Stimulated activated CD8-positive, alpha-beta memory T cell treated with anti-CD3 and anti-CD28 coated beads, Interleukin-15, amount 100 ng/mL, for 48 hours (primary cell): Measurements from ENCODE around the gene TNFRSF12A.
A peak's percentile ranks its signal among the peaks of the same experiment; 100 is the strongest.

Source experiments
- DNase-seq, 2 donors: peaks; one replicate each; pipeline ENCODE4 v3.0.0-alpha.2; 2020; ENCODE audit warnings: low read depth in 2 of 2

Gene TNFRSF12A, protein sequence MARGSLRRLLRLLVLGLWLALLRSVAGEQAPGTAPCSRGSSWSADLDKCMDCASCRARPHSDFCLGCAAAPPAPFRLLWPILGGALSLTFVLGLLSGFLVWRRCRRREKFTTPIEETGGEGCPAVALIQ

DNA sequence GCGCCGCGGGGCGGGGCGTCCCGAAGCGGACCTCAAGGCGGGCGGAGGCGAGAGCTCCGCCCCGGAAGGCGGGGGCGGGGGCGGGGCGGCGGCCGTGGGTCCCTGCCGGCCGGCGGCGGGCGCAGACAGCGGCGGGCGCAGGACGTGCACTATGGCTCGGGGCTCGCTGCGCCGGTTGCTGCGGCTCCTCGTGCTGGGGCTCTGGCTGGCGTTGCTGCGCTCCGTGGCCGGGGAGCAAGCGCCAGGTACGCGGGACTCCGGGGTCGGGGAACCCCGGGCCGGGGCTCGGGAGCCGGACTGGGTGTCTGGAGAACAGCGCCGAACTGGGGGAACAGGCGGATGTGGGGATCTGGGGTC, at the start of gene TNFRSF12A:
TSS of gene TNFRSF12A (plus strand) at position 122 of the 357 bp plus-strand sequence. CDS start at position 152, 30 bp downstream.
- peak; percentile 63 to 73 for DNase-seq

DNA sequence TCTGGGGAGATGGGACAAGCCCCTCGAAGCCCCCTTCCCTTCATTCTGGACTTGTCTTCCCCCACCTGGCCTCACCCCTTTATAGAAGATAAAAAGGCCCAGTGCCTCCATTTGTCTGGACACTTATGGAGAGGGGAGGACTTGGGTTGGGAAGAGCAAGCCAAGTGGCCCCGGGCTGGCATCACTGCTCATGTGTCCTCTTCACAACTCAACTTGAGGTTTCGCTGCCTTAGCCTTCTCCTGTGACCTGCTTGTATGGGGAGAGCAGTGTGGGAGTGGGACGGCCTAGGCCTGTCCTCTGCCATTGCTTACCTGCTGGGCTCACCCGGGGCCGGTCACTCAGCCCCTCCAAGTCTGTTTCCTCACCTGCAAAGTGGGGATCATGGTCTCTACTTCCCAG, 49.6 kb upstream of the TNFRSF12A start:
- no peak for DNase-seq

DNA sequence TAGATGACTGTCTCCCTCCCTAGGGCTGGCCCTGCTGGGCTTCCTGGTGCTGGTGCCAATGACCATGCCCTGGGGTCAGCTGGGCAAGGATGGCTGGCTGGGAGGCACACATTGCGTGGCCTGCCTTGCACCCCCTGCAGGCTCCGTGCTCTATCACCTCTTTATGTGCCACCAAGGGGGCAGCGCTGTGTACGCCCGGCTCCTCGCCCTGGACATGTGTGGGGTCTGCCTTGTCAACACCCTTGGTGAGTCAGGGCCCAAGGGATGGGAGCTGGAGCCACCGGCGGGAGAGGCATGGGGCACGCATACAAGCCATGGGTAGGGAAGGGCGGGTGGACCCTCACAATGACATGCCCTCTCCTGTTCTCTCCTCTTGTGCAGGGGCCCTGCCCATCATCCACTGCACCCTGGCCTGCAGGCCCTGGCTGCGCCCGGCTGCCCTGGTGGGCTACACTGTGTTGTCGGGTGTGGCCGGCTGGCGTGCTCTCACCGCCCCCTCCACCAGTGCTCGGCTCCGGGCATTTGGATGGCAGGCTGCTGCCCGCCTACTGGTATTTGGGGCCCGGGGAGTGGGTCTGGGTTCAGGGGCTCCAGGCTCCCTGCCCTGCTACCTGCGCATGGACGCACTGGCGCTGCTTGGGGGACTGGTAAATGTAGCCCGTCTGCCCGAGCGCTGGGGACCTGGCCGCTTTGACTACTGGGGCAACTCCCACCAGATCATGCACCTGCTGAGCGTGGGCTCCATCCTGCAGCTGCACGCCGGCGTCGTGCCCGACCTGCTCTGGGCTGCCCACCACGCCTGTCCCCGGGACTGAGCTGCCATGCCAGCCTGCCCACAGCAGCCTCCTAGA, 48.8 kb upstream of the TNFRSF12A start:
- no peak for DNase-seq

DNA sequence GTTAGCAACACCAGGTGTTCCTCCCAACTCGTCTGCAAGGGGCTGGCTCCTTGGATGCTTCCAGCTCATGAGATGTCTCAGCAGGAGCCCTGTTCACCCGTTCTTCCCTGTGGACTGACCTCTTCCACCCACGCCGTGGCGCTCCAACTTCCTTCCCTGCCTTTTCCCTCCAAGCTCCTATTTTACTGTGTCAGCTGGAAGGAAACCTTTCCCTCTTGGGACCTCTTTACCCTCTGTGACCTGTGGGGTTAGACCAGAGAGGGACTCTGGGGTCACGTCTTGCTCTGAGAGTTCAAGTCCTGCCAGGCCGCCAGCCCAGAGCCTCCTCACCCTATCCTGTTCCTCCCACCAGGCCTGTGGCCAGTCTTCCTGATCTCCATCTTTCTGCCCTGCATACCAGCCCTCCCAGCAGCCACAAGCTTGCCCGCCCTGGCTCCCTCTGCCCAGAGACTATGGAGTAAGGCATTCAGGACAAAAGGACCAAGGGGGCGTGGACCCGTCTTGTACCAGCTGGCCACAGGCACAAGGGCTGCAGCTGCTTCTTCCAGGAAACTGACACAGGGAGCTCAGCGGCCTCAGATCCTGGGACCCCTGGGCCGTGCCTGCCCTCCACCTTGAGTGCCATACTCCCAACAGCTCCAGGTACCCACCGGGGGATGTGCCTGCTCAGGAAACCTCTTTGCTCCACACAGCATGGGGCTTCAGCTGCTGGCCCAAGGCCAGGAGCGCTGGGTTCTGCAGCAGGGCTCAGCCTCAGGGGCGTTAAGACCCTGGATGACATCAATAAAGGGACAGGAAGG, 48.0 kb upstream of the TNFRSF12A start:
- DNase-seq: no peak

DNA sequence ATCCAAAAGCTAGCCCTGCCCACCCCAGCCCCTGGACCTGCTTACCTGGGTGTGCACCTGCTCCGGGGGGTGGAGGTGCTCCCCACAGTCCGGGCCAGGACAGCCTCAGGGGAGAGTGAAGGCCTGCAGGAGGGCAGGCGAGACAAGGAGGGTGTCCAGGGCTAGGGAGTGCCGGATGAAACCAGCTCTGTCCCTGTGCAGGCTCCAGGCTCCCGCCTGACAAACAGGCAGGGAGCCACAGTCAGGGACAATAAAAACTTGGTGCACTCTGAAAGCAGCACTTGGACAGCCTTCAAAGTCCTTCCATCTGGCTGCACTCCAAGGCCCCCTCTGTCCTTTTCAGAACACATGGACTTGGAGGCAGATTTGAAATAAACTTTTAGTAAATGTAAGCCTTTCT, 47.1 kb upstream of the TNFRSF12A start:
- DNase-seq: no peak

DNA sequence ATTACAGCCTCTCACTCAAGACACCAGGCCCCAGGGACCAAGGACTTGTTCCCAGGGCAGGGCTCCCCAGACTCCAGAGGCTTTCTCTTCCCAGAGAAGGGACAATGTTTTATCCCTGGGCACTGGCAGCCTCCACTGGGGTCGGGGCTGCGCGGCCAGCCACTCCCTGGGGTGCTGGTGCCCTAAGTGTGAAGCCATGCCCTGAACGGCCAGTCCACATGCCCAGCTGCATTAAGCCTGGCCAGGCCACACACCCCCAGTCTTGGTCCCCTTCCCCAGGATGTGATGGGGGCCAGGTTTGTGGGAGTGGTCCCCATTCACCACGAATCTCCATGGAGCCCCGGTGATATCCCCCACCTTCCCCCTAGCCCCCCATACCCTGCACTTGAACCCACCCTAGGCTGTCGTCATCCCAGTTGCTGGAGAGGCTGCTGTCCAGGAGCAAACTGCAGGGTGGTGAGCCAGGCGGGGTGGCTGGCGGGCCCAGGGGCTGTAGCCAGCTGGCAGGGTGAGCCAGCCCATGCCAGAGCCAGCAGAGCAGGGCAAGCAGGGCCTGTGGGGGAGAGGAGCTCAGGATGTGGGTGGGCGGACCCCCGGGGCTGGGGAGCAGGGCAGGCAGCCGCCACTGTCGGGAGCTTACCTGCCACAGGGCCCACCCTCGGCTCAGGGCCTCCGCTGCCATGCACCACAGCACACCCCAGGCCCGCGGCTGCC, 46.4 kb upstream of the TNFRSF12A start:
- no peak for DNase-seq

DNA sequence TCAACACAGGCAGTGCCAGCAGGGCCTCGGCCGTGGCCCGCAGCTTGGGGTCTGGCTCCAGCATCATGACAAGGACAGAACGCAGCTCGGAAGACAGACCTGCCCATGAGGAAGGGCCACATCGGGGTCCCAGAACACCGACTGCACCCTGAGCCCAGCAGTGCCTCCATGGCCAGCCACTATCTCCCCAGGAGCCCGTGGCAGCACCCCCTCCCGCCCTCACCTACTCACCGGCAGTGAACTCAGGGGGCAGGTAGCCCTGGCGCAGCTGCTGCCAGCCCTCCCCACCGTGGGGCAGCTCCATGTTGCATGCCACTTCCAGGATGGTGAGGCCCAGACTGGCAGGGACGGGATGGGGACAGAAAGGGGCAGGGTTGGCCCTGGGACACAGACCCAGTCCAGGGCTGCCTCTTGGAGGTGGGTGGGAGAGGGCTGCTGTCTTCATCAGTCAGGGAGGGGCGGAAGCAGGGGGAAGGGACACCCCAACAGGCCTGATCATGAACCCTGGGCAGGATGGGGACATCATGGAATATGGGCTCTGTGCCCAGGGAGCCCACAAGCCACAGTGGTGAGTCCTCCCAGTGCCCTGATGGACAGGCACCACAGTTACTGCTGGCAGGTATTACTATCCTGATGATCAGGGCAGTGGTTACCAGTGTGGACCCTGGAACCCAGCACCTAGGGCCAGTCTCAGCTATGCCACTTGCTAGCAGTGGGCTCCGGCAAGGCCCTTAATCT, 45.7 kb upstream of the TNFRSF12A start:
- no peak for DNase-seq

DNA sequence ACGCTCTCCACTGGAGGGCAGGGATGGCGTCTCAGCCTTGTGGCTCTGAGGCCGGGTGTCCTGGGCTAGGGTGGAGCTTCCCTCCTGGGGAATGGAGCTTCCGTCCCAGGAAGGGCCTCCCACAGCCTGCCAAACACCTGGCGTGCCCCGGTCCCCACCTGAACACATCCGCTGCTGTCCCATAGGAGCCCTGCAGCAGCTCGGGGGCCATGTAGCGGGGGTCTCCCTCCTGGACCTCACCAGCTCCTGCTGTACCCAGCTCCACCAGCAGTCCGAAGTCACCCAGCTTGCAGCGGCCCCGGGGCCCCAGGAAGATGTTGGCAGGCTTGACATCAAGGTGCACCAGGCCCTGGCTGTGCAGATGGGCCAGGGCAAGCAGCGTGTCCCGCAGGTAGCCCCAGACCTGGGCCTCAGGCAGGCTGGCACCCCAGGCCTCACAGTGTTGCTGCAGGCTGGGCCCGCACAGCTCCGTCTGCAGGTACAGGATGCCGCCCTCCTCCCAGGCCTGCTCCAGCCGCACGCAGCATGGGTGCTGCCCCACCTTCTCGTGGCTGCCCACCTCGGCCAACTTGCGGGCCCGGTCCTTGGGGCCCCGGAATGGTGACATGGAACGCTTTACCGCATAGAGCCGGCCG, 44.9 kb upstream of the TNFRSF12A start:
- no peak for DNase-seq

DNA sequence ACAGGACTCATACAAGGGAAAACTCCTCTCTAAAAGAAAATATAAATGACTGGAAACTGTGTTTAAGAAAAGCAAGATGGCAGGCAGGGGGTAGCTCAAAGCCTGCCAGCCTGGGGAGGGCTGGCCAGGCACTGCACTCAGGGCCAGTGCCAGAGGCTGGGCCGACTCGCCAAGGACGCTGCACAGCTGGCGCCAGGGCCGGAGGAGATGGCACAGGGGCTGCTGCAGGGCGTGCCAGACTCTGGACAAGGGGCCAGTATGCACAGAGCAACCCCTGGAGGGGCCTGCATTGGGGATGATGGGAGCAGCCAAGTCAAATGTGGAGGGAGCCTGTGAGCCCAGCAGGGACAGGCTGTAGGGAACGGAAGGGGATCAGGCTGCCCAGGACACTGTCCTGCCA, 44.0 kb upstream of the TNFRSF12A start:
- DNase-seq: no peak

DNA sequence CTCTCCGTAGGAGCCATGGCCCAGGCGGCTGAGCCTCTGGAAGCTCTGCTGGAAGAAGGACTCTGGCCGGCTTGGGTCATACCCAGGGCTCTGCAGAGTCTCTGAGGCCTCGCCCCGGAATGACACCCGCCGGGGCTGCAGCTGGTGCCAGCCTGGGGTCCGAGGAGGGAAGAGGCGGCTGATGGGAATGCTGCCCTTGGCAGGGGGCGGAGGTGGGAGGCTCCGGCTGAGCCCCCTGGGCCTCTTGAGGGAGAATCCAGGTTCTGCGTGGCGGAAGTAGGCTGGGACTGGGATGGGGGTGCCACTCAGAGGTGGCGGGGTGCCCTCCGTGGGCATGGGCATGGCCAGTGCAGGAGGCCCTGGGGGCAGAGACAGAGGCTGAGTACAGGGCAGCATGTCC, 43.5 kb upstream of the TNFRSF12A start:
- DNase-seq: no peak

DNA sequence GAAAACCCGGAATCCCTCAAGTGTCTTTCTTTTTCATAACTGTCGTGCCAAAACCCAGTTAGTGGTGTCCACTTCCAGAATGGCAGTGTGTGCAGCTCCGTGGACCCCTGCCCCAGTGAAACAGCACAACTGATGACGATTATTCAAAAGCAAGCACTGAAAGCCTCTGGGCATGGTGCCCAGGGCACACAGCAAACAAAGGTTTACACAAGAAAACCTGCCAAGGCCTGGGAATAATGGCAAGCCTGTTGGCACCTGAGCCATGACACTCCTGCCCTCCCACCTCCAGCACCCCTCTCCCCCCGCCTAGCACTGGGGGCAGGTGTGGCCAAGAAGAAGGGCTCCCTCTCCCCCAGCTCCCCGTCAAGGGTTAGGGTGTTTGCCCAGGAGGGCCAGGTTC, 42.7 kb upstream of the TNFRSF12A start:
- DNase-seq: no peak

DNA sequence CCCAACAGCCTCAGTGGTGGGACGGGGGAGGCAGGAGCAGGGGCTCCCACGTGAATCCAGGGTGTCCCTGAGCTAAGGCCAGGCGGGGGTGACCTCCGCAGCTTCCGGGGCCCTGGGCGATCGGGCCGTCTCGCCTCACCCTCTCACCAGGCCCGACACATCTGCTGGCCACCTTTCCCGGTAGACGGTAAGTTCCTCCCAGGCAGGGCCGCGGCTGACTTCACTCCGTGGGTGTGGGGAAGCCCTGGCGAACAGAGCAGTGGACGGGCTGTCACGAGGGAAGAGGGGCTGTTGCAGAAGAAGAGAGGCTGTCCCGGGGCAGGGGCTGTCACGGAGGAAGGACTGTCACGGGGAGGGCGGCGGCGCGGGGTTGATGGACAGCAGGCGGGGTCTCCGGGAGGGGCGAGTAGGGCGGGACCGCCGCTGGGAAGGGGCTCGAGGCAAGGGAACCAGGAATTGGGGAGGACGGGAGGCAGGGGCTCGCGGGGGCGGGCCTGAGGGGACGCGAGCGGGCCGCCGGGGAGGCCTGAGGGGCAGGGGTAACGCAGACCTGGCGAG, 40.4 kb upstream of the TNFRSF12A start:
- DNase-seq: no peak

DNA sequence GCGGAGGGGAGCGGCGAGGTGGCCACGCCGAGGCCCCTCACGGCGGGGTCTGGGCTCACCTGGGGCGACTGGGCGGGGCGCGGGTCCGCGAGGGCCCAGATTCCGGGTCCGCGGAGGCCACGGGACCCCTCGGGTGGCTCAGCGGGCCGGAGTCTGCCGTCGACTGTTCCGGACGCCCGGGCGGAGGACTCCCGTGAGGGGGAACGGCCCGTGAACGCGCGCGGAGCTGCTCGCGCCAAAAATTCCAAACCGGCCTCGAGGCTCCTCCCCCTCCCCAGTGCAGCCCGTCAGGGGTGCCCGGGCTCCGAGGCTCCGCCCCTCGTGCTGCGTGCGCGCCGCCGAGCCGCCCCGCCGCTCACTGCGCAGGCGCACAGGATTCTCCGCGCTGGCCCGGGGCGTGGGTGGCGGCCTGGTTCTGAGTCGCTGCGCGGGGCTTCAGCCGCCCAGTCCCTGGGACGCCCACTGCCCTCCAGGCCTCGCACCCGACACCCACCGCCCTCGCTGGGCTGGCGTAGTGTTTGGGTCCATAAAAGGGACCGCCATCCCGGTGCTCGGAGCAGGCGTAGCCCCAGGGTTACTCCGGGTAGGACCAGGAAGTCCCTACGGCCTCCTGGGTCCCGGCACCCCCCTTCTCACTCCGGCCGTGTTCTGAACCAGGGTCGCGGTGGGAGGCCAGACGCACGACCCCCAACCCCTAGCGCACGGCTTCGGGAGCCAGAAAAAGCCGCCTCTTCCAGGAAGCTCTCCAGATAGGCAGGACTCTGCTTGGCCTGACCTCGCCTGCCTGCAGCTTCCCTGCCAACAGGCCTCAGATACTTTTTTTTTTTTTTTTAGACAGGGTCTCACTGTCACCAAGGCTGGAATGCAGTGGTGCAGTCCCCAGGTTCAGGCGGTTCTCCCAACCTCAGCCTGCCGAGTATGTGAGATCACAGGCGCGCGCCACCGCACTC, 39.7 kb upstream of the TNFRSF12A start, which contains the start of gene PKMYT1:
TSS of gene PKMYT1 (minus strand) at position 220 of the 950 bp plus-strand sequence. CDS start 789 bp downstream, outside the sequence.
- peak; percentile 94 for DNase-seq

DNA sequence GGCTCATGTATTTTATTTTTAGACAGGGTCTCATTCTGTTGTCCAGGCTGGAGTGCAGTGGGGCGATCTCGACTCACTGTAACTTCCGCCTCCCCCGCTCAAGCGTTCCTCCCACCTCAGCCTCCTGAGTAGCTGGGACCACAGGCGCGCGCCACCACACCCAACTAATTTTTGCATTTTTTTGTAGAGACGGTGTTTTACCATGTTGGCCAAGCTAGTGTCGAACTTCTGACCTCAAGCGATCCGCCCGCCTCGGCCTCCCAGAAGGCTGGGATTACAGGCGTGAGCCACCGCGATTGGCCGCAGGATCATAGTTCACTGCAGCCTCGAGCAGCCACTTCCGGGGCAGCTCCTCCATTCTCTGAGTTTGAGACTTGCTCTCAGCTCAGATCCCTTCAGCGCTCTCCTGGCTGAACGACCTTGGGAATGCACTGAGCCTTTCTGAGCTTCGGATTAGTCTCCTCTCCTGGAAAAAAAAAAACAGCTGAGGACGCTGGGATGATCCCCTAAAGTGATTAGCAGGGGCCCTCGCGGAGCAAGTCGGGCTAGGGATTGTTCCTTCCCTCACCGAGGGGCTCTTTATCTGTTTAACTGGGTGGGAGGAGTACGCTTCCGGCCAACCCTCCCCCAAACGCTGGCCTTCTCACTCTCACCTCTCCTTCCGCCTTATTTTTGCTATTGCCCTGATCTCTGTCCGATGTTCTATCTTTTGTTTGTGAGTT, 38.8 kb upstream of the TNFRSF12A start:
- no peak for DNase-seq

DNA sequence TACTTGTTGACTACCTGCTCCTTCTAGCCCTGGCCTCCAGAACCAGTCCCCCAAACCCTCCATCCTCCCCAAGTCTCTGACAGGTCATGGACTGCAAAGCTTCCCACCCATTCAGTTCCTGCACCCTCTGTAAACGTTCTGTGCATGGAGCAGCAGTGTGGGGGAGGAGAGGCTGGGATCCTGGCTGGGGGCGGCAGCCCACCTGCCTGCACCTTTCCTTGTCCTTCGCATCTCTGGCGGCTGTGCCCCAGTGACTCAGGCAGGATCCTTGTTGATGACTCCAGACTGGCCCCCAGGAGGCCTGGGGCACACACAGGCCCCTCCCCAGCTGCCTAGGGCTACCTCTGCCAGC, 38.3 kb upstream of the TNFRSF12A start:
- DNase-seq: no peak

DNA sequence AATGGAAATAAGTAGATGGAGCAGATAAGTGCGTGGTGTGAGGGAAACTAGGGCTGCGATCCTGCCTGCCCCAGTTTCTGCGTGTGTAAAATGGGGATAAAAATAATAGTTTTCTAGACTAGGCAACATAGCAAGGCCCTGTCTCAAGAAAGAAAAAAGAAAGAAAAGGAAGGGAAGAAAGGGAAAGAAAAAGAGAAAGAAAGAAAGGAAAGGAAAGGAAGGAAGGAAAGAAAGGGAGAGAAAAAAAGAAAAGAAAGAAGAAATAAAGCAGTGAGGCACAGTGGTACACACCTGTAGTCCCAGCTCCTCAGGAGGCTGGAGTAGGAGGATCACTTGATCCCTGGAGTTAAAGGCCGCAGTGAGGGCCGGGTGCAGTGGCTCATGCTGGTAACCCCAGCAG, 37.8 kb upstream of the TNFRSF12A start:
- DNase-seq: no peak

DNA sequence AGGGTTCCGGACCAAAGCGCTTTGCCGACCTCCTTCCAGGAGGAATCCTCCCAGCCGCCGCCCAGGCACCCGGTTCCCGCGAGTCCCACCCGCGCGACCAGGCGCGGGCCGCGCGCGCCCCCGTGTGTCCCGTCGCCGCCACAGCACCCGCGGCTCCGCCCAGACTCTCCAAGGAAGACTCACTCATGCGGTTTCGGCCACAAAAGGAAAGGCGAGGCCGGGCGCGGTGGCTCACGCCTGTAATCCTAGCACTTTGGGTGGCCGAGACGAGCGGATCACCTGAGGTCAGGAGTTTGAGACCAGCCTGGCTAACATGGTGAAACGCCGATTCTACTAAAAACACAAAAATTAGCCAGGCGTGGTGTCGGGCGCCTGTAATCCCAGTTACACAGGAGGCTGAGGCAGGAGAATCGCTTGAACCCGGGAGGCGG, 36.4 kb upstream of the TNFRSF12A start:
- DNase-seq: peak; percentile 66 to 79

DNA sequence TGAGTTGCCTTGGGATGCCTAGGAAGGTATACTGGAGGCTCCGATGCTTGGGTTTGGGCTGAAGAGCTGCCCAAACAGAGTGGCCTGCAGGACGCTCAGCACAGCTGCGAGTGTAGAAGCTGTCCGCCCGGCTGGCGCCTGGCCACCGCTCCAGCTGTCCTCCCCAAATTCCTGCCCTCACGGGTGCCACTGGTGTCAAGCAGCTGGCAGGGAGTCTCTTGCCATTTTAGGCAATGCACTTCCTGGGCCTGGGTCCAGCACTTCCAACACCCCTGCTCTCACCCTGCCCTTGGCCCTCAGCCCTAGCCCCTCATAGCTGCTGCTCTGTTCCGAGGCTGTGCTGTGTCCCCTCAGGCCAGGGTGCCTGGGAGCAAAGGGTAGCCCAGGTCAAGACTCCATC, 34.7 kb upstream of the TNFRSF12A start:
- no peak for DNase-seq

DNA sequence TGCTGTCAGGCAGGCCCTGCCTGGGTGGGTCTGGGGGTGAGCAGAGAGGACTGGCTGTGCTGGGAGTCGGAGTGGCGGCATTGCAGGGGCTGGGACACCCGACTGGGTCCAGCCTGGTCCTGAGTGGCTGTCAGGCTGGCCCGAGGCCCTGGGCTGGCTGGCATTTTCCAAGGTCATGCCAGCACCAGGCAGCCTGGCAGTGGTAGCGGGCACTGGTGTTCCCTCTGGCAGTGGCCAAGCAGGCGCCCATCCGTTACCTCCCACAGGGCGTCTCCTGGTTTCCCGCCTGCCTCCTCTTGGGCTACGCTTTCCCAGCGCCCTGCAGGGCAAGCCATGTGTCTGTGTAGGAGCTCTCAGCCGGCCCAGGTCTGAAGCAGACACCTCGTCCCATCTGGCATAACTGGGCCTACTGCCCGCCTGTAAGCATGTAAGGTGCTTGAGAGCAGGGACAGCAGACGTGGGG, 34.2 kb upstream of the TNFRSF12A start:
- no peak for DNase-seq
